SK-N-SH (cell line): ENCODE results near the gene PPP1R12A. TPM values are rescaled to one million over a fixed set of nuclear protein-coding genes. Genes with fewer than 3 reads are reported as not detected.

Experiments
- CTCF ChIA-PET: fragments of 300-600, 350-600 bp; formaldehyde crosslinking; extraction: SDS; loops from one replicate; lab custom pipeline; 2021; lab: Yijun Ruan, JAX
- POLR2A ChIA-PET: fragments of 350-600 bp; sonication (Branson Sonifier 250); formaldehyde crosslinking; extraction: SDS; loops from one replicate; lab custom pipeline; 2020; ENCODE audit warnings: antibody characterized with exemption, inconsistent platforms; lab: Yijun Ruan, JAX
- DNase-seq: peaks from one replicate; pipeline ENCODE4 v3.0.0; 2012
- H2AFZ ChIP-seq: fragments of 200-600 bp; sonication (generic); 2 replicates; pipeline ENCODE4 v1.8.1; 2016; ENCODE audit warnings: antibody characterized with exemption, mild to moderate bottlenecking, low read depth
- H3F3A ChIP-seq: fragments of 200-600 bp; sonication (generic); replicated peaks from 2 replicates; pipeline ENCODE3; 2016; ENCODE audit warnings: antibody characterized with exemption, mild to moderate bottlenecking; ENCODE audit not compliant: insufficient read depth
- H3K27ac ChIP-seq, 2 experiments: fragments of 200-500 bp in 1 of 2; fragments of 200-600 bp in 1 of 2; sonication (Bioruptor generic) in 1 of 2; sonication (generic), shearing (Covaris generic) in 1 of 2; 2 replicates each; pipeline versions ENCODE4 v1.5.1 to v1.6.1; 2014 to 2016; ENCODE audit warnings: low read depth in 2 of 2, inconsistent platforms in 1 of 2, low read length in 1 of 2, mild to moderate bottlenecking in 1 of 2, mixed read lengths in 1 of 2
- H3K27me3 ChIP-seq: fragments of 200-600 bp; sonication (generic), shearing (Covaris generic); 2 replicates; pipeline ENCODE4 v1.6.1; 2016; ENCODE audit warnings: mixed run types; ENCODE audit not compliant: insufficient read depth
- H3K36me3 ChIP-seq, 2 experiments: fragments of 200-500 bp in 1 of 2; fragments of 200-600 bp in 1 of 2; sonication (Bioruptor generic) in 1 of 2; sonication (generic) in 1 of 2; replicated peaks in 1 of 2; 2 replicates each; pipeline versions ENCODE3 to v1.5.1; 2014 to 2016; ENCODE audit warnings: low read length in 1 of 2, mild to moderate bottlenecking in 1 of 2; ENCODE audit not compliant: insufficient read depth in 2 of 2, control insufficient read depth in 1 of 2
- H3K4me1 ChIP-seq, 2 experiments: fragments of 200-500 bp in 1 of 2; fragments of 200-600 bp in 1 of 2; sonication (Bioruptor generic) in 1 of 2; sonication (generic), shearing (Covaris generic) in 1 of 2; 2 replicates each; pipeline versions ENCODE4 v1.5.1 to v1.6.1; 2014 to 2016; ENCODE audit warnings: low read depth in 1 of 2, low read length in 1 of 2, mixed run types in 1 of 2; ENCODE audit not compliant: insufficient read depth in 2 of 2, control insufficient read depth in 1 of 2
- H3K4me2 ChIP-seq: fragments of 200-600 bp; sonication (generic), shearing (Covaris generic); 2 replicates; pipeline ENCODE4 v1.6.1; 2017; ENCODE audit warnings: mixed run types
- H3K4me3 ChIP-seq, 2 experiments: fragments of 200-500 bp in 1 of 2; fragments of 200-600 bp in 1 of 2; sonication (Bioruptor generic) in 1 of 2; sonication (generic), shearing (Covaris generic) in 1 of 2; 2 replicates each; pipeline versions ENCODE4 v1.5.1 to v1.8.1; 2014 to 2016; ENCODE audit warnings: low read depth in 2 of 2, inconsistent platforms in 1 of 2, low read length in 1 of 2, mild to moderate bottlenecking in 1 of 2, mixed read lengths in 1 of 2, moderate library complexity in 1 of 2
- H3K79me2 ChIP-seq: fragments of 200-600 bp; sonication (generic); 2 replicates; pipeline ENCODE4 v1.8.1; 2017; ENCODE audit warnings: mild to moderate bottlenecking; ENCODE audit not compliant: insufficient read depth
- H3K9ac ChIP-seq: fragments of 200-600 bp; sonication (generic); 2 replicates; pipeline ENCODE4 v1.6.1; 2017; ENCODE audit warnings: mixed run types
- H3K9me2 ChIP-seq: fragments of 200-600 bp; sonication (generic); 2 replicates; pipeline ENCODE4 v1.6.1; 2017; ENCODE audit warnings: mixed run types
- H3K9me3 ChIP-seq: fragments of 200-600 bp; sonication (generic); 2 replicates; pipeline ENCODE4 v1.6.1; 2017; ENCODE audit warnings: mixed run types, mild to moderate bottlenecking, moderate library complexity
- H4K20me1 ChIP-seq: fragments of 200-600 bp; sonication (generic); 2 replicates; pipeline ENCODE4 v1.6.1; 2017; ENCODE audit warnings: mild to moderate bottlenecking, mixed run types; ENCODE audit not compliant: insufficient read depth
- CHD2 ChIP-seq: fragments of 150-350 bp; IDR thresholded peaks from 2 replicates; pipeline ENCODE4 v1.6.1; 2018; ENCODE audit warnings: low read length; ENCODE audit not compliant: partially characterized antibody
- CTCF ChIP-seq: fragments of 200-600 bp; sonication (generic); IDR thresholded peaks from 2 replicates; pipeline ENCODE4 v1.6.1; 2017; ENCODE audit warnings: antibody characterized with exemption, mild to moderate bottlenecking, moderate library complexity
- FOSL2 ChIP-seq: IDR thresholded peaks from 2 replicates; pipeline ENCODE4 v1.4.0; 2012; ENCODE audit warnings: low read depth, mild to moderate bottlenecking, moderate library complexity, borderline replicate concordance
- FOXJ3 ChIP-seq: sonication (generic); formaldehyde crosslinking; IDR thresholded peaks from 2 replicates; pipeline ENCODE4 v1.5.1; 2020; ENCODE audit warnings: mild to moderate bottlenecking, missing genetic modification reagents
- JUND ChIP-seq: IDR thresholded peaks from 2 replicates; pipeline ENCODE4 v1.4.0; 2012
- MXI1 ChIP-seq: IDR thresholded peaks from 2 replicates; pipeline ENCODE4 v1.6.1; 2012; ENCODE audit warnings: mild to moderate bottlenecking, low read depth, low read length, improper control_type of control experiment
- NFIC ChIP-seq: IDR thresholded peaks from 2 replicates; pipeline ENCODE4 v1.4.0; 2012; ENCODE audit warnings: borderline replicate concordance
- POLR2AphosphoS5 ChIP-seq: IDR thresholded peaks from 2 replicates; pipeline ENCODE4 v1.6.1; 2012; ENCODE audit warnings: low read depth, low read length
- RAD21 ChIP-seq: IDR thresholded peaks from 2 replicates; pipeline ENCODE4 v1.6.1; 2012; ENCODE audit warnings: mild to moderate bottlenecking, low read length
- REST ChIP-seq: IDR thresholded peaks from 2 replicates; pipeline ENCODE4 v1.6.1; 2012; ENCODE audit warnings: mild to moderate bottlenecking, low read depth, low read length, moderate library complexity
- RFX5 ChIP-seq: IDR thresholded peaks from 2 replicates; pipeline ENCODE4 v1.6.1; 2012; ENCODE audit warnings: mild to moderate bottlenecking, improper control_type of control experiment, low read length
- SMC3 ChIP-seq: IDR thresholded peaks from 2 replicates; pipeline ENCODE4 v1.6.1; 2012; ENCODE audit warnings: low read depth, low read length, improper control_type of control experiment
- TCF12 ChIP-seq: IDR thresholded peaks from 2 replicates; pipeline ENCODE4 v1.4.0; 2012
- WGBS: methylation state at CpG from one replicate; pipeline ENCODE4 v1.1.6; 2017; ENCODE audit warnings: low lambda C conversion rate; 5-methylcytosine and 5-hydroxymethylcytosine counted together
- polyA plus RNA-seq, 3 experiments: library from polyadenylated mRNA; depleted of rRNA; stranded (reverse); fragments of >200 nt; gene quantifications; 2 replicates each; pipeline ENCODE4 v1.2.3, GENCODE V29; 2012
- TF ChIP-seq, protein P1 (sequence below): IDR thresholded peaks from 2 replicates; pipeline ENCODE4; 2012

Gene PPP1R12A
- polyA plus RNA-seq, 1 of the 3 experiments (the other 2 are of a cell fraction), result 26.0 TPM

DNA sequence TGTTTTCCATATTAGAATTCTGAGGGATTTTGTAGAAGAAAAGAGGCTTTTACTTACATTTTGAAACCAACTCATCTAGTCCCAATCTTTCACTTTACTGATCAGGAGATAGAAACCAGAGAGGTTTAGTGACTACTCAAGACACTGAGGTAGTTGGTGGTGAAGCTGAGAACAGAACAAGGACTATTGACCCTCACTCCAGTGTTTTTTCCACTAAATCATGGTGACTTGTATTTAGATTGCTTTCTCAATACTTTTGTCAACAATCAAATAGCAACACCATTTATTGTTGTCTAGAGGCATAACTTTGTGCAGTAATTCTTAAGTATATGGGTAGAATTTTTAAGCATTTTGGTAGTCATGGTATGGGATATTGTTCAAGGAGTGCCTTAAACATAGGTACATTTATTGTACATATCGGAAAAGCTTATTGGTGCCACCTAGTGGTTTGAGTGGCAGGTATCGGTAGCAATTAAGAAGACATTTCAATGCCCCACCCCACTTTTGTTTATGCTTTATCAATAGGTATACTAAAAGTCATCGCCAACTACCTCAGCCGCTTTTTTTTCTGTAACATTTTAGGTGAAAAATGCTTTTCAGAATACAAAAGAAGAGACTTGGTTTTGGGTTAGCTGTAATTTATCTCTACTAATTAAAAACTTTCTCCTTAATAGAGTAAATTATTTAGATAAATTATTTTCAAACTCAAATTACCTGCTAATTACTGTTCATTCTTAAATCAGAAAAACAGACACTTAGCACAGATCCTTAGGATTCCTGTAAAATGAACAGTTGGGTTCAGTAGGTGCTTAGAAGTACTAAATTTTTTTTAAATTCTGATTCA lies 196.8 kb downstream of the PPP1R12A start:
- H3F3A ChIP-seq, result peaks cover 4% of the 10 kb centered on the region
- POLR2A ChIA-PET, result no interaction called here

More for the DNA sequence above, 196.8 kb downstream of the PPP1R12A start:
- no peak overlapping the region; a peak in 1 of 4 replicates for H3K4me3 ChIP-seq
- no peaks in the 10 kb centered on the region for H3K36me3 ChIP-seq
- no peak overlapping the region for H3K27ac ChIP-seq
- peak; percentile 28 for DNase-seq
- TF ChIP-seq FOSL2 (no peak), POLR2AphosphoS5 (no peak), RAD21 (peak; percentile 59), JUND (no peak), CTCF (peak; percentile 73), REST (no peak), NFIC (no peak), FOXJ3 (no peak), RFX5 (no peak), TCF12 (no peak), SMC3 (peak; percentile 38), MXI1 (no peak), CHD2 (no peak)
- TF ChIP-seq, protein P1, sequence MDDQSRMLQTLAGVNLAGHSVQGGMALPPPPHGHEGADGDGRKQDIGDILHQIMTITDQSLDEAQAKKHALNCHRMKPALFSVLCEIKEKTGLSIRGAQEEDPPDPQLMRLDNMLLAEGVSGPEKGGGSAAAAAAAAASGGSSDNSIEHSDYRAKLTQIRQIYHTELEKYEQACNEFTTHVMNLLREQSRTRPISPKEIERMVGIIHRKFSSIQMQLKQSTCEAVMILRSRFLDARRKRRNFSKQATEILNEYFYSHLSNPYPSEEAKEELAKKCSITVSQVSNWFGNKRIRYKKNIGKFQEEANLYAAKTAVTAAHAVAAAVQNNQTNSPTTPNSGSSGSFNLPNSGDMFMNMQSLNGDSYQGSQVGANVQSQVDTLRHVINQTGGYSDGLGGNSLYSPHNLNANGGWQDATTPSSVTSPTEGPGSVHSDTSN, result 0 out of 2 replicates have a peak, but pooled peaks have one; percentile 8
- TF ChIP-seq, all 33 proteins: peak for 4
- no peaks in the 10 kb centered on the region for H4K20me1 ChIP-seq
- H3K9me3 ChIP-seq, result 0 out of 2 replicates have a peak, but pooled peaks cover 6% of the 10 kb centered on the region
- WGBS, result 16% methylated on average over 4 of the region's 4 CpGs
- no peak overlapping the region for H3K9ac ChIP-seq
- no peak overlapping the region for H2AFZ ChIP-seq
- no peaks in the 10 kb centered on the region for H3K9me2 ChIP-seq
- H3K4me2 ChIP-seq, result no peak overlapping the region
- CTCF ChIA-PET, result interaction anchor here (0.8 to 1.6 kb wide), 6 partner anchors 12 to 333 kb away, joined by 3 to 4 read pairs (median 3); no protein-coding TSS in a partner anchor
- no peaks in the 10 kb centered on the region for H3K4me1 ChIP-seq
- H3K79me2 ChIP-seq, result no peaks in the 10 kb centered on the region
- no peaks in the 10 kb centered on the region for H3K27me3 ChIP-seq
